Left renal cortex interstitium (tissue), 4 donors: ENCODE results near the gene TMEM150A. TPM values are rescaled to one million over a fixed set of nuclear protein-coding genes. Genes with fewer than 3 reads are reported as not detected.

ENCODE experiments used
- polyA plus RNA-seq, 4 donors: library from polyadenylated mRNA; unstranded; fragments of 120-200 nt; gene quantifications; one replicate each; pipeline ENCODE4 v1.2.1, GENCODE V29; 2013; ENCODE audit not compliant: insufficient read length in 4 of 4

The TMEM150A gene
- polyA plus RNA-seq, 4 donors, result 33.7 to 43.0 (median 36.7) TPM

Other genes with a start within 250 kb of the TMEM150A start
- gene RETSAT, start 248.2 kb downstream of the TMEM150A start, polyA plus RNA-seq, result 10 to 100 TPM; 17.5 to 27.8 (median 26.8) TPM
- 10 to 100 TPM; 21.0 to 37.7 (median 30.0) TPM for gene ELMOD3, start 247.9 kb downstream of the TMEM150A start, polyA plus RNA-seq
- 100 to 1,000 TPM in 3 of 4 donors, 10 to 100 TPM in 1; 94.7 to 144 (median 133) TPM for gene CAPG, start 192.3 kb downstream of the TMEM150A start, polyA plus RNA-seq
- 1 to 10 TPM in 2 of 4 donors, under 1 TPM in 2; 0.56 to 1.4 (median 0.95) TPM for gene SH2D6, start 184.0 kb downstream of the TMEM150A start, polyA plus RNA-seq
- gene MAT2A, start 63.5 kb downstream of the TMEM150A start, polyA plus RNA-seq, result 100 to 1,000 TPM; 277 to 434 (median 344) TPM
- gene GGCX, start 41.2 kb downstream of the TMEM150A start, polyA plus RNA-seq, result 10 to 100 TPM; 42.1 to 48.1 (median 43.3) TPM
- gene VAMP8, start 25.1 kb downstream of the TMEM150A start, polyA plus RNA-seq, result 10 to 100 TPM; 86.5 to 99.5 (median 91.1) TPM
- gene VAMP5, start 18.3 kb downstream of the TMEM150A start, polyA plus RNA-seq, result 10 to 100 TPM; 37.1 to 54.2 (median 45.7) TPM
- 100 to 1,000 TPM; 127 to 154 (median 143) TPM for gene RNF181, start 7.0 kb downstream of the TMEM150A start, polyA plus RNA-seq
- gene C2orf68, start 9.4 kb upstream of the TMEM150A start, polyA plus RNA-seq, result 10 to 100 TPM; 55.2 to 83.3 (median 69.6) TPM
- gene USP39, start 13.5 kb upstream of the TMEM150A start, polyA plus RNA-seq, result 10 to 100 TPM; 61.8 to 72.5 (median 67.4) TPM
- under 1 TPM; 0.09 to 0.61 (median 0.14) TPM for gene SFTPB, start 65.5 kb upstream of the TMEM150A start, polyA plus RNA-seq
- gene GNLY, start 91.7 kb upstream of the TMEM150A start, polyA plus RNA-seq, result under 1 TPM; 0.18 to 0.74 (median 0.61) TPM
- 10 to 100 TPM; 14.2 to 18.6 (median 16.7) TPM for gene ATOH8, start 151.3 kb upstream of the TMEM150A start, polyA plus RNA-seq